ENCODE data around the gene FAM25G.
"Not testable (repeated sequence)": the region's sequence is repeated elsewhere in the genome, so short reads cannot be mapped to it uniquely, and the experiment has no call there.

FAM25G gene

GRCh38 chr10:47491600-47491999 lies at the start of gene FAM25G:
Gene FAM25G (minus strand): TSS chr10:47491700. CDS start chr10:47491674, 26 bp downstream.
- not testable (repeated sequence) for DNase-seq

DNA sequence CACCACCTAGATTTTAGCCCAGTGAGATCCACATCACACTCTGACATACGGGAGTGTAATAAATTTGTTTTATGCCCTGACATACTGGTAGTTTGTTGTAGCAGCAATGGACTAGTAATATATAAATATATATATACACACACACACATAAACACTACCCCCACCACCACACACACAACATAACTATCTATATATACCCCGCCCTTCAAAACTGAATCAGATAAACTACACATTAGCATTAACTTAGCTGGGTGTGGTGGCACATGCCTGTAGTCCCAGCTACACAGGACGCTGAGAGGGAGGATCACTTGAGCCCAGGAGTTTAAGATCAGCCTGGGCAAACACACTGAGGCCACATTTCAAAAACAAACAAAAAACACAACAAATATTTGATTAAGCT lies 44.9 kb upstream of the FAM25G start:
- not testable (repeated sequence) for DNase-seq

DNA sequence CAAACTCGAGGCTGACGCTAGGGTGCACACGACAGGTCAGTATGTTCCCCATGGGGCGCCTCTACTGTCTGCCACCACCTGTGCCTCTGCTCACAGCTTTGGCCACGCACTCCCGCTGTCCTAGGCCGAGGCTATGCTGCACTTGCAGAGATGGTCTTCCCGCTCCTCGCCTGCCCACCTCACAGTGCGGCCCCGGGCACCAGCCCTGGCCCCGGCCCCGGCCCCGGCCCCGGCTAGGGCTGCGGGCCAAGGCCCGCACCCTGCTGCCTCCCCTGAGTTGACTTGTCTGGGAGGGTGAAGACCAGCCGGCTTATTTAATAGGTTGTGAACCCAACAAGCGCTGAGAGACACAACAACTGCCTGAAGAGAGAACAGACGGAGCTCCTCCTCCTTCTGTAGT lies 32.0 kb upstream of the FAM25G start, which contains the start of gene AGAP9:
TSS of gene AGAP9 (minus strand) at position 164 of the 400 bp plus-strand sequence. CDS start at position 52, 112 bp downstream.
- DNase-seq = not testable (repeated sequence)

DNA sequence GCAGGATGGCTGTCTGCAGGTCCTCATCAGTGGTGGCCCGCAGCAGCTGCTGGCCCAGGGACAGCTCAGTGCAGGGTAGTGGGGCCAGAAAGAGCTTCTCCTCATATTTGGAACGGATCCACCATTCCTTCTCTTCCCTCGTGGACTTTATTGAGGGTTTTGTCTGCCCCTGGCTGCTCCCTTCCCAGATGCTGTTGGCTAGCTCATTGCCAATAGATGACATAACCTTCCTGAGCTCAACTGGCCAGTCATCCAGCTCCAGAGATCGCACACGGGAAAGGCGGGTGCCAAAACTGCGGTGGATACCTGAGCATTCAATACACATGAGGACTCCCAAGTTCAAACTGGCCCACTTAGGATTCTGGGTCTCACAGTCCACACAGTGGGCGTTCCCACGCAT lies 10.8 kb upstream of the FAM25G start:
- DNase-seq = not testable (repeated sequence)

DNA sequence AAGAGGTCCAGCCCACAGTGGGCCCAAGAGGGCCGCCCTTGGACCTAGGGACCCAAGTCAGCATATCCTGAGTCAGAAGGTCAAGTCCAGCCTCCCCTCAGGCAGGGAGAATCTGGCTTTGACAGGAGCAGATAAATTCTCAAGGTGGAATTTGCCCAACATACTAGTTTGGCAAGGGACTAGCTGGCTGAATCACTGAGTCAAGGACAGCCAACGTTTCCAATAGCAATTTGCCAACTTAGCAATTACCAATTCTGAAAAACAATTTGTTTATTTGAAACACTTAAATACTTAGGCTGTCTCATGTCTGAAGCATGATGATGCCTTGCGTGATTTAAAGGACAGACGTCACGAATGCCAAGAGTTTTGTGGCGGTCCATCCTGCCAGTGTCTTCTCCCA lies 2.7 kb upstream of the FAM25G start:
- DNase-seq = not testable (repeated sequence)

- DNase-seq = not testable (repeated sequence)
Measured at GRCh38 chr10:47489630-47490029, 1.9 kb downstream of the FAM25G start.

GRCh38 chr10:47485943-47486342 lies 5.6 kb downstream of the FAM25G start:
- DNase-seq = not testable (repeated sequence)

DNA sequence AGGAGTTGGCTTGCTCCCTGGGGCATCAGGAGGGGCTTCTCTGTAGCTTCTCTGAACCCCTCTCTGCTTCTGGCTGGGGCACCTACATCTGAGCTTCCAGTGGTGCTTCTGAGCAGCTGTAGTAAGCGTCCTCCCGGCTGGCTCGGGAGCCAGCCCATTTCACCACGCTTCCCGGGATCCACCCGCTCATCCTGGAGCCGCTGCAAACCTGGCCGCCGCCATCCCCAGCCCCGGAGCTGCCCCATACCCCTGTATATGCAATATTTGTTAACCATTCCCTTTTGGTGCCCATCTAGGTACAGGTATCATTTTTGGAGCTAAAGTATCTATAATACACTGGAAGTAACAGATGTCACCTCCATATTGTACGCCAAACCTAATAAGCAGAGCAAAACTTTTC lies 6.7 kb downstream of the FAM25G start:
- DNase-seq = not testable (repeated sequence)

- DNase-seq = not testable (repeated sequence)
Measured at GRCh38 chr10:47483923-47484322, 7.6 kb downstream of the FAM25G start, which contains the start of gene ANXA8. Gene ANXA8 (minus strand): TSS chr10:47484115. CDS start chr10:47483933, 182 bp downstream.

DNA sequence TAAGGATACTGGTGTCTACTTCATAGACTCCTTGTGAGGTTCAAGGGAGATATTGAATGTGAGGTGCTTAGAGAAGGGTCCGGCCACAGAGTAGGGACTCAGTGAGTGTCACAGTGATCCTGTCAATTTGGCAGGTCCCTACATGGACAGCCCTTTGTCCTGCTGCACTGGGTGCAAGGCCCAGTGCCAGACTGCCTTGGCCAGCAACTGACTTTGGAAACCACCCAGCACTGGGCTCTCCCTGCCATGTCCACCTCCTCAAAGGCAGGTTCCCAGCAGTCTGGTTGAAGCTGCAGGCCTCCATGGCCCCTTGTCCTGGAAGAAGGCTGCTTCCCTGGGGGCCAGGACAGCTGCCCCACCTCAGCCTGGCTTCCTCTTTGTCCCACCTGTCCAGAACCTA lies 9.1 kb downstream of the FAM25G start:
- DNase-seq = not testable (repeated sequence)

DNA sequence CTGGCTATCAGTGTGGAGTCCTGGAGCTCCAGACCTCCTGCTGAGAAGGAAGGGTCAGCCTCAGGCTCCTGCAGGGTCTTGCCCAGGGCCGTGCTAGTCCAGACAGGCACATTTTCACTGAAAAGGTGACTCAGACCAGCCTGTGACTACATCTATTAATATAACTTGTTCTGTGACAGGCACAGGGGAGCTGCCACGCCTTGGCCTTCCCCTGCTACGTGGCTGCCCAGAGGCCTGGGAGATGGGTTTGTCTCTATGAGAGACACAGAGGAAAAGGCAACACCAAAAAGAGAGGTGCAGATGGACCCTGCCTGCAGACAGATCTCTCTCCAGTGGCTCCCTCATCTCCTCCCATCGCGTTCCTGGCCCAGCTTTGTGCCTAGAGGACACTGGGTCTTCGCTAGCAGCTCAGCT lies 9.7 kb downstream of the FAM25G start:
- not testable (repeated sequence) for DNase-seq

GRCh38 chr10:47481182-47481766 lies 10.2 kb downstream of the FAM25G start:
- DNase-seq = not testable (repeated sequence)

GRCh38 chr10:47480133-47480532 lies 11.4 kb downstream of the FAM25G start:
- not testable (repeated sequence) for DNase-seq

DNA sequence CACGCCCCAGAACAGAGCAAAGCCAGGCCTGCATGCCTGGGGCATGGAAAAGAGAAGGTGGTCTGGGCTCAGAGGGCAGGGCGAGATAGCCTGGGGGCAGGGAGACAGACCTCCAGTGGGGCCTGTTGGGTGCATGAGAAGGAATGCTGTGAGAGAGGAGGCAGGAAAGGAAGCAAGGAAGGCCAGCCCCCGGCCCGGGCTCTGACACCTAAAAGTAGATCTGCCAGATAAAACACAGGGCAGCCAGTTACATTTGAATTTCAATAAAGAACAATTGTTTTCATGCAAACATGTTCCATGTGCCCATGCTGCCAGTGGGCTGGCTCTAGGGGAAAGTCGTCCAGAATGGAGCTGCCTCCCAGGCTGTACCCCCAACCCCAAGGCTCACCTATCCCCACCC lies 13.4 kb downstream of the FAM25G start:
- DNase-seq = not testable (repeated sequence)

DNA sequence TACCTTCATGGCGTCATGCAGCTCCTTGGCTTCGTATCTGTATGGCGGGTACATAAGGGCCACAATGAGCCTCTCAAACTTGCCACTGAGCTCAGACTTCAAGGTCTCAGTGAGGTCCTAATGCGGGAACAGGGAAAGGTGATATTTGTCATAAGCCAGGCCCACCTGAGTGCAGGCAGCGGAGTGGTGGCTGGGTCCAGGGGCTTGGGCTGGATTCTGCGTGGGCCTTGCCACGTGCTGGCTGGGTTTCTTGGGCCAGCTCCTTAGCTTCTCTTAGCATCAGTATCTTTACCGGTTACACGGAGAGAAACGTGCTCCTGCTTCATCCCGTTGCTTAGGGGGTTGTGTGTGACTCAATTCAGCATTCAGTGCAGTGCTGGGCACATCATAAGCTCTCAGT lies 14.4 kb downstream of the FAM25G start:
- not testable (repeated sequence) for DNase-seq

GRCh38 chr10:47475101-47475500 lies 16.4 kb downstream of the FAM25G start:
- not testable (repeated sequence) for DNase-seq

GRCh38 chr10:47473516-47473915 lies 18.0 kb downstream of the FAM25G start:
- DNase-seq = not testable (repeated sequence)

DNA sequence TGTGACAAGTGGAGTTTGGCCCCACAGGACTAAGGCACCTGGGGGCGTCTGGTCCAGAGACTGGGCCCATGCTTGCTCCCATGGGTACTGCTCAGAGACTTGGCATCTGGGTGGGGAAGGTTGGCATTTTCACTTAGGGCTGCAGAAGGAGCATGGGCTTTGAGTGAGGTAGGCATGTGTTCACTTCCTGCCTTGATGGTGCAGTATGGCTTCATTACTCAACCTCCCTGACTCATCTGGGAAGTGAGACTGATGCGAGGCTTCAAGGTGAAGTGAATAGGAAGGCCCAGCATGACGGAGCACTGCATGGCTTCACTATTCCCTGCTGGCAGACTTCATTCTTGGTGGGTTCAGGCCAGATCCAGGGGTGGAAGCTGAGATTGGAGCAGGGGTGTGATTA lies 18.9 kb downstream of the FAM25G start:
- not testable (repeated sequence) for DNase-seq

GRCh38 chr10:47472072-47472471 lies 19.4 kb downstream of the FAM25G start:
- not testable (repeated sequence) for DNase-seq

DNA sequence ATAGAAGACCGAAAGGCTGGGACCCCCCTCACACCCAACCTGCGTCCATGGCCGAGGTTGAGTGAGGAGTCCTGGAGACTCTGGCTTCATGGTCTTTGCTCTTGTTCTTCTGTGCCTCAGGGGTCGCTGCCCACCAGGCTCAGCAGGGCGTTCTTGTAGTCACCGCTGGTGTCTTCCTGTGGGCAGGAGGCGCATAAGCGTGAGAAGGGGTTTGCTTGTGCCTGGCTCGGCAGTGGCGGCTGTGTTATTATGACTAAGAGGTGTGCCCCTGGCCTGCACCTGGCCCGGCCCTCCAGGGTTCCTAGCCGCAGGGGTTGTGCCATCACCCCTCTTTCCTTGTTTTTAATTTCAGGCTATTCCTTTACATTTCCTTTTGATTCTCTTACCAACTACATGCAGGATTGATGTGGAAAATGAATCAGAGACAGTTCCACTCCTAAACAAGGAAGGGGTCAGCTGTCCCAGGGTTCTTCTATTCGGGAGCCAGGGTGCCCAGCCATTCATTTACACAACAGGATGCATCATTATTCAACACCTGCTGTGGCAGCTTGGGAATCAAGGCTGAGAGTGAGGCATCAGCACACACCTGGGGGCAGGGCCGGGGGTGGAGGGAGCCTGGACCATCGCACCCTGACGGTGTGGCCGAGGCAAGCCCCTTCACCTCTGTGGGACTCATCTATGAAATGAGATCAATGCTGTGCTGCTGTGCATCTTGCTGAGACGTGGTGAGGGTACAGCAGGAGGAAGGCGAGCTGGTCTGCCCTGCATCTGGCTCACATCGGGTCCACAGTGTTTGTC lies 22.6 kb downstream of the FAM25G start:
- DNase-seq = not testable (repeated sequence)

DNA sequence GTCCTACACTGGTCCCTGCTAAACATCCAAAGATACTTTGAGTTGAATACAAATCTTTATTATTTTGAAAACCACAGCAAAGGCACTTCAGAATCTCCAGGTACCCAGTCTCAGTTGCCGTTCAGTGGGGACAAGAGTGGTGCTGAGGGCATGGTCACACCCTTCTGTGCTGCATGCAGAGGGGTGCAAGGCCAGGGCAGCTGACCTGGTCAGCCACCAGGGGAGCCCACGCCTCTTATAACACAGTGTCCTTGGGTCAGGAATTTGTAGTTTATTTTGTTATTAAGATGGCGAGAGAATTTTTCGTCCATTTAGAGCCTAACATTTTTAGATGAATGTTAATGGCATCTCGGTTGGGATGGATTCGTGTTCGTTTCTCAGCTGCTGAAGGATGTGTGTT lies 23.5 kb downstream of the FAM25G start:
- DNase-seq = not testable (repeated sequence)

DNA sequence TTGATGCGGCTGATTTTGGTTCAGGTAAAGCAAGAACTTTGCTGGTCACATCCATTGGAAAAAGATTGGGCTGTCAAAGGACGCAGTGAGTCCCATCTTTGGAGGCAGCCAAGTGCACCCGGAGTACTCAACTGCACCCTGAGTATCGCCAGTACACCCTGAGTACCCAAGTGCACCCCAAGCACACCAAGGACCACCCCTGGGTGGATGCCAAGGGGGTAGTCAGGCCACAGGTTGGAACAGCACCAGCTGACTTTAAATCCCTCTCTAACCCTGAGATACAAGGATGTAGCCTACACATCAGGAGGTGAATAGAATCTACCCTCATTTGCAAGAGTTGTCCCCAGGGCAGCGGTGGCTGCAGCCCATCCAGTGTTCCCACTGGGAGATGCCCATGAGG lies 24.0 kb downstream of the FAM25G start:
- not testable (repeated sequence) for DNase-seq

DNA sequence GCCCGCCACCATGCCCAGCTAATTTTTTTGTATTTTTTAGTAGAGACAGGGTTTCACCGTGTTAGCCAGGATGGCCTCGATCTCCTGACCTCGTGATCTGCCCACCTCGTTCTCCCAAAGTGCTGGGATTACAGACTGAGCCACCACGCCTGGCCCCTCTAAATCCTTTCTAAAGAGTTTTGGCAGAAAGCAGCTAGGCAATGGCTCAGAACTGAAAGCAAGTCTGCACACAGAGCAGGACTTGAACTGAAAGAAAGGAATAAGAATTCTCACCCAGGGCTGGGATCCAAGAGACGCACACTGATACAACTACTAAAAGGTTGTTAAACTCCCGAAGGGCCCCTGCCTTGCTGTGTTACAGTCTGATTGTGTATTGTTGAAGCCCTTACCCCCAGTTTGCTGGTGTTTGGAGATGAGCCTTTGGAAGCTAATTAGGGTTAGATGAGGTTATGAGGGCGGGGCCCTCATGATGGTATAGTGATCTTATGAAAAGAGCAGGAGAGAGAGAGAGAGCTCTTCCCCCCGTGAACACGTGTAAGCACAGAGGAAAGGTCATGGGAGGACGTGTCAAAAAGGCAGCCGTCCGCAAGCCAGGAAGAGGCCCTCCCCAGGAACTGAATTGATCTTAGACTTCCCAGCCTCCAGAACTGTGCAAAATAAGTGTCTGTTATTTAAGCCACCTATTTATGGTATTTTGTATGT lies 26.1 kb downstream of the FAM25G start:
- not testable (repeated sequence) for DNase-seq
